22Rv1 (cell line): Measurements from ENCODE around the gene IFTAP.

Source experiments
- CTCF ChIP-seq: fragments of 450-650 bp; IDR thresholded peaks from 2 replicates; pipeline ENCODE4 v1.5.1; 2017; ENCODE audit warnings: mild to moderate bottlenecking
- ZFX ChIP-seq: fragments of 450-650 bp; IDR thresholded peaks from 2 replicates; pipeline ENCODE4 v1.6.1; 2017; ENCODE audit warnings: antibody characterized with exemption, borderline replicate concordance

- TF ChIP-seq CTCF, result no peak
- no peak for TF ChIP-seq ZFX
Measured at GRCh38 chr11:36609383-36609782, 15.1 kb downstream of the IFTAP start.
